Measurements from ENCODE around the gene FXYD4.

Gene FXYD4

DNA sequence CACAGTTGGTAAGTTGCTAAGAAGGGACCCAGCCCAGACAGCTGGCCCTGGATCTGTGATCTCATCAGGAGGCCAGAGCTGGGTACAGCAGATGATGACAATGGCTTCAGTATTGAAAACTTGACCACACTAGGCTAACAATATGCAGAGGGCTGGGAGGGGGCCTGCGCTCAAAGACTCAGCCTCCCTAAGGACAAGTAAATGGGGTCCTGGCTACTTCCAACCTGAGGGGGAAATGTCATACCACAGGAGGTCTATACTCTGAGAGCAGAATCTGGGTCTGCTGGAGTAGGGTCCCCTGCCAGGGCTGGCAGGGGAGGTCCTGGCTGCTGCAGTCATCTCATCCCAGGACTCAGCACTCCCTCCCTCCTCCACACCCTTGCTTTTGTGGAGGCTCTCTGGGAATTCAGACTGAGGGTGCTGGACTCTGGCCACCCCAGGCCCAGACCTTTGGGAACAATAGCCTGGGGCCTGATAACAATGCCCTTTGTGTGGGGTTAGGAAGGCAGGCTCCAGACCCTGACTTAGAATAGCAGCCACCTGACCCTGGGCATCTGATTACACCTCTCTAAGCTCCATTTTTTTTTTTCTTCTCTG, 1.4 kb downstream of the FXYD4 start:
- Histone ChIP-seq H3K9me2 (replicated peaks; ENCODE audit: low read depth, low read length) (no peaks in the 10 kb centered on the region), H3K79me2 (ENCODE audit: insufficient read depth, low read length) (no peaks in the 10 kb centered on the region), H3K4me3 (ENCODE audit: low read length, poor library complexity, severe bottlenecking) (no peak overlapping the region), H3K4me1 (ENCODE audit: insufficient read depth, low read length, poor library complexity, severe bottlenecking) (no peaks in the 10 kb centered on the region), H3K27me3 (ENCODE audit: insufficient read depth, low read length, poor library complexity, severe bottlenecking) (no peaks in the 10 kb centered on the region), H3K9ac (ENCODE audit: low read depth, low read length, poor library complexity, severe bottlenecking) (no peak overlapping the region), H3K36me3 (ENCODE audit: insufficient read depth, low read length) (no peaks in the 10 kb centered on the region), H3K9me3 (ENCODE audit: insufficient read depth, low read depth, low read length) (no peaks in the 10 kb centered on the region), H4K20me1 (ENCODE audit: insufficient read depth, low read length, poor library complexity, severe bottlenecking) (no peaks in the 10 kb centered on the region), H3F3A (ENCODE audit: low read depth) (no peaks in the 10 kb centered on the region), H3K4me2 (ENCODE audit: low read depth, low read length, poor library complexity, severe bottlenecking) (no peak overlapping the region), H2AFZ (ENCODE audit: low read length) (no peak overlapping the region)
- no peak for TF ChIP-seq EZH2phosphoT487 (IDR thresholded peaks at IDR 0.05; ENCODE audit: borderline replicate concordance)
- TF ChIP-seq, protein P1, sequence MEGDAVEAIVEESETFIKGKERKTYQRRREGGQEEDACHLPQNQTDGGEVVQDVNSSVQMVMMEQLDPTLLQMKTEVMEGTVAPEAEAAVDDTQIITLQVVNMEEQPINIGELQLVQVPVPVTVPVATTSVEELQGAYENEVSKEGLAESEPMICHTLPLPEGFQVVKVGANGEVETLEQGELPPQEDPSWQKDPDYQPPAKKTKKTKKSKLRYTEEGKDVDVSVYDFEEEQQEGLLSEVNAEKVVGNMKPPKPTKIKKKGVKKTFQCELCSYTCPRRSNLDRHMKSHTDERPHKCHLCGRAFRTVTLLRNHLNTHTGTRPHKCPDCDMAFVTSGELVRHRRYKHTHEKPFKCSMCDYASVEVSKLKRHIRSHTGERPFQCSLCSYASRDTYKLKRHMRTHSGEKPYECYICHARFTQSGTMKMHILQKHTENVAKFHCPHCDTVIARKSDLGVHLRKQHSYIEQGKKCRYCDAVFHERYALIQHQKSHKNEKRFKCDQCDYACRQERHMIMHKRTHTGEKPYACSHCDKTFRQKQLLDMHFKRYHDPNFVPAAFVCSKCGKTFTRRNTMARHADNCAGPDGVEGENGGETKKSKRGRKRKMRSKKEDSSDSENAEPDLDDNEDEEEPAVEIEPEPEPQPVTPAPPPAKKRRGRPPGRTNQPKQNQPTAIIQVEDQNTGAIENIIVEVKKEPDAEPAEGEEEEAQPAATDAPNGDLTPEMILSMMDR (conservative IDR thresholded peaks at IDR 0.05; ENCODE audit: low read length): no peak

DNA sequence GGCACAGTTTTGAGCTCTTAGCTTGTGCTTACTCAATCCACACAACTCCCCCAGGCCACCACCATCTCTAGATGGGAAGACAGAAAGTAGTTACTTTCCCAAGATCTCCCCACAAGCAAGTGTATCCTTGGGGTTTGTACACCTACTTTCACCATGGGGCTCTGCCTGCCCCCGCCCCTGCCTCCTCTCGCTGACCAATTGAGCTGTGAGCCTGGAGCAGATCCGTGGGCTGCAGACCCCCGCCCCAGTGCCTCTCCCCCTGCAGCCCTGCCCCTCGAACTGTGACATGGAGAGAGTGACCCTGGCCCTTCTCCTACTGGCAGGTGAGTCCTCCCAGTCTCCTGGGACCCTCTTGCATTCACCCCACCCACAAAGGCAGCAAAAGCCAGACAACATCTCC, 2.0 kb downstream of the FXYD4 start:
- TF ChIP-seq EZH2phosphoT487 (IDR thresholded peaks at IDR 0.05; ENCODE audit: borderline replicate concordance): no peak
- TF ChIP-seq, protein P1 (conservative IDR thresholded peaks at IDR 0.05; ENCODE audit: low read length): no peak
- Histone ChIP-seq H3K4me2 (ENCODE audit: low read depth, low read length, poor library complexity, severe bottlenecking) (no peak overlapping the region), H2AFZ (ENCODE audit: low read length) (no peak overlapping the region), H3K4me3 (ENCODE audit: low read length, poor library complexity, severe bottlenecking) (no peak overlapping the region), H3F3A (ENCODE audit: low read depth) (no peaks in the 10 kb centered on the region), H3K27me3 (ENCODE audit: insufficient read depth, low read length, poor library complexity, severe bottlenecking) (no peaks in the 10 kb centered on the region), H3K36me3 (ENCODE audit: insufficient read depth, low read length) (no peaks in the 10 kb centered on the region), H3K79me2 (ENCODE audit: insufficient read depth, low read length) (no peaks in the 10 kb centered on the region), H3K4me1 (ENCODE audit: insufficient read depth, low read length, poor library complexity, severe bottlenecking) (no peaks in the 10 kb centered on the region), H3K9ac (ENCODE audit: low read depth, low read length, poor library complexity, severe bottlenecking) (no peak overlapping the region), H3K9me2 (replicated peaks; ENCODE audit: low read depth, low read length) (no peaks in the 10 kb centered on the region), H3K9me3 (ENCODE audit: insufficient read depth, low read depth, low read length) (no peaks in the 10 kb centered on the region), H4K20me1 (ENCODE audit: insufficient read depth, low read length, poor library complexity, severe bottlenecking) (no peaks in the 10 kb centered on the region)

DNA sequence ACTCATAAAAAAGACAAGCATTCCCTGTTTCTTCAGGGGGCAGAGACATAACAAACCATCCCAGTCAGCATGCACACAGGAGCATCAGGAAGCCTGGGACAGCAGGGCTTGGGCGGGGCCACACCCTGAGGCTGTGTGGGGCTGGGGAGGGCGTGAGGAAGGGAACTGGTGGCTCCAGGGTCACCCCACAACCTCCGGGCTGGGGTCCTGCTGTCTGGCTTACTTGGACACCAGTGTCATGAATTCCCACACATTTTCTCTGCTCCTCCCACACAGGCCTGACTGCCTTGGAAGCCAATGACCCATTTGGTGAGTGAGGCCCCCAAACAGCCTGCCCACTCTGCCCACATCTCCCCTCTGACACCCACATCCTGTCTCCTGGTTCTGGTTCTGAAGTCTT, 2.8 kb downstream of the FXYD4 start:
- no peak overlapping the region for H2AFZ ChIP-seq (ENCODE audit: low read length)
- no peak for TF ChIP-seq EZH2phosphoT487 (IDR thresholded peaks at IDR 0.05; ENCODE audit: borderline replicate concordance)
- TF ChIP-seq, protein P1 (conservative IDR thresholded peaks at IDR 0.05; ENCODE audit: low read length): no peak
- H3K9ac ChIP-seq (ENCODE audit: low read depth, low read length, poor library complexity, severe bottlenecking): no peak overlapping the region
- H3K9me2 ChIP-seq (replicated peaks; ENCODE audit: low read depth, low read length): no peaks in the 10 kb centered on the region
- H4K20me1 ChIP-seq (ENCODE audit: insufficient read depth, low read length, poor library complexity, severe bottlenecking): no peaks in the 10 kb centered on the region
- H3K36me3 ChIP-seq (ENCODE audit: insufficient read depth, low read length): no peaks in the 10 kb centered on the region
- no peaks in the 10 kb centered on the region for H3K9me3 ChIP-seq (ENCODE audit: insufficient read depth, low read depth, low read length)
- H3K4me3 ChIP-seq (ENCODE audit: low read length, poor library complexity, severe bottlenecking): no peak overlapping the region
- no peaks in the 10 kb centered on the region for H3K4me1 ChIP-seq (ENCODE audit: insufficient read depth, low read length, poor library complexity, severe bottlenecking)
- no peaks in the 10 kb centered on the region for H3K79me2 ChIP-seq (ENCODE audit: insufficient read depth, low read length)
- no peaks in the 10 kb centered on the region for H3K27me3 ChIP-seq (ENCODE audit: insufficient read depth, low read length, poor library complexity, severe bottlenecking)
- no peaks in the 10 kb centered on the region for H3F3A ChIP-seq (ENCODE audit: low read depth)
- H3K4me2 ChIP-seq (ENCODE audit: low read depth, low read length, poor library complexity, severe bottlenecking): no peak overlapping the region
